Fibroblast of villous mesenchyme (primary cell): Measurements from ENCODE around the gene FAM50A. TPM values are rescaled to one million over a fixed set of nuclear protein-coding genes. Genes with fewer than 3 reads are reported as not detected.

ENCODE experiments used
- small RNA-seq: library from RNA; depleted of rRNA; stranded (forward); fragments of <200 nt; gene quantifications from one replicate; pipeline ENCODE3, GENCODE V24; 2012
- total RNA-seq: library from RNA; depleted of rRNA; stranded (reverse); fragments of >200 nt; gene quantifications from 2 replicates; pipeline ENCODE4 v1.2.3, GENCODE V29; 2012

The FAM50A gene
- total RNA-seq, 1 donor, result 44.9 TPM

Small RNA genes lying within 50 kb of the gene (small RNA-seq; reads per million reads assigned to genes)
- gene MIR6858 (not detected), gene RN7SL697P (not detected), gene SNORA70 (not detected)

Other genes starting within 250 kb of the FAM50A start
- not detected in 2 replicates for gene OPN1MW2, start 224.4 kb upstream of the FAM50A start, total RNA-seq
- not detected in 2 replicates for gene OPN1MW3, start 186.6 kb upstream of the FAM50A start, total RNA-seq
- gene TEX28, start 149.0 kb upstream of the FAM50A start, total RNA-seq, result not detected in 2 replicates
- gene TKTL1, start 148.3 kb upstream of the FAM50A start, total RNA-seq, result not detected in 2 replicates
- gene FLNA, start 69.5 kb upstream of the FAM50A start, total RNA-seq, result 3,767 and 4,290 TPM in 2 replicates
- 34.5 and 35.1 TPM in 2 replicates for gene EMD, start 64.8 kb upstream of the FAM50A start, total RNA-seq
- 1,310 and 1,322 TPM in 2 replicates for gene RPL10, start 45.8 kb upstream of the FAM50A start, total RNA-seq
- 45.4 and 53.5 TPM in 2 replicates for gene DNASE1L1, start 34.9 kb upstream of the FAM50A start, total RNA-seq
- gene TAFAZZIN, start 32.6 kb upstream of the FAM50A start, total RNA-seq, result 15.5 and 17.4 TPM in 2 replicates
- gene ATP6AP1, start 15.5 kb upstream of the FAM50A start, total RNA-seq, result 72.5 and 91.8 TPM in 2 replicates
- gene GDI1, start 7.0 kb upstream of the FAM50A start, total RNA-seq, result 81.8 and 106 TPM in 2 replicates
- gene PLXNA3, start 14.1 kb downstream of the FAM50A start, total RNA-seq, result 16.8 and 26.8 TPM in 2 replicates
- gene LAGE3, start 35.1 kb downstream of the FAM50A start, total RNA-seq, result 12.6 and 15.5 TPM in 2 replicates
- 31.9 and 32.0 TPM in 2 replicates for gene UBL4A, start 42.5 kb downstream of the FAM50A start, total RNA-seq
- gene SLC10A3, start 46.5 kb downstream of the FAM50A start, total RNA-seq, result 27.7 and 31.5 TPM in 2 replicates
- 23.5 and 24.6 TPM in 2 replicates for gene FAM3A, start 72.1 kb downstream of the FAM50A start, total RNA-seq
- gene G6PD, start 102.7 kb downstream of the FAM50A start, total RNA-seq, result 95.7 and 128 TPM in 2 replicates
- gene IKBKG, start 103.5 kb downstream of the FAM50A start, total RNA-seq, result 13.0 and 19.3 TPM in 2 replicates
- not detected in 2 replicates for gene CTAG1A, start 141.0 kb downstream of the FAM50A start, total RNA-seq
- not detected in 2 replicates for gene CTAG1B, start 175.1 kb downstream of the FAM50A start, total RNA-seq
- not detected in 2 replicates for gene CTAG2, start 209.4 kb downstream of the FAM50A start, total RNA-seq